ENCODE data around the gene CHCHD3.

DNA sequence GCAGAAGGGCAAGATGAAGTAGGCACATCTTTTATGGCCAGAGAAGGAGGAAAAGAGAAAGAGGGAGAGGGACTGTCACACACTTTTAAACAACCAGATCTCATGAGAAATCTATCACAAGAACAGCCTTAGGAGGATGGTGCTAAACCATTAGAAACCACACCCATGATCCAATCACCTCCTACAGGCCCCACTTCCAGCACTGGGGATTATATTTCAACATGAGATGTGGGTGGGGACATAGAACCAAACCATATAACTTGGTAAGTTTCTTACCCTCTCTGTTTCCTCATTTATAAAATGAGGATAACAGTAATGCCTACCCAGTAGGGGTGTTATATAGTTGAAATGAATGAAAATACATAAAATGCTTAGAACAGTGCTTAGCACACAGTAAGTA, 66.0 kb downstream of the CHCHD3 start:
- TF ChIP-seq, protein P1, sequence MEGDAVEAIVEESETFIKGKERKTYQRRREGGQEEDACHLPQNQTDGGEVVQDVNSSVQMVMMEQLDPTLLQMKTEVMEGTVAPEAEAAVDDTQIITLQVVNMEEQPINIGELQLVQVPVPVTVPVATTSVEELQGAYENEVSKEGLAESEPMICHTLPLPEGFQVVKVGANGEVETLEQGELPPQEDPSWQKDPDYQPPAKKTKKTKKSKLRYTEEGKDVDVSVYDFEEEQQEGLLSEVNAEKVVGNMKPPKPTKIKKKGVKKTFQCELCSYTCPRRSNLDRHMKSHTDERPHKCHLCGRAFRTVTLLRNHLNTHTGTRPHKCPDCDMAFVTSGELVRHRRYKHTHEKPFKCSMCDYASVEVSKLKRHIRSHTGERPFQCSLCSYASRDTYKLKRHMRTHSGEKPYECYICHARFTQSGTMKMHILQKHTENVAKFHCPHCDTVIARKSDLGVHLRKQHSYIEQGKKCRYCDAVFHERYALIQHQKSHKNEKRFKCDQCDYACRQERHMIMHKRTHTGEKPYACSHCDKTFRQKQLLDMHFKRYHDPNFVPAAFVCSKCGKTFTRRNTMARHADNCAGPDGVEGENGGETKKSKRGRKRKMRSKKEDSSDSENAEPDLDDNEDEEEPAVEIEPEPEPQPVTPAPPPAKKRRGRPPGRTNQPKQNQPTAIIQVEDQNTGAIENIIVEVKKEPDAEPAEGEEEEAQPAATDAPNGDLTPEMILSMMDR (IDR thresholded peaks at IDR 0.05): no peak
- no peak for TF ChIP-seq POLR2A (IDR thresholded peaks at IDR 0.05)
